Activated CD8-positive, alpha-beta memory T cell treated with anti-CD3 and anti-CD28 coated beads, Interleukin-2, amount 50 U/mL, for 48 hours (primary cell): ENCODE data around the gene DHX36.

Source experiments
- DNase-seq: peaks from one replicate; pipeline ENCODE4 v3.0.0-alpha.2; 2020

DHX36 gene, protein sequence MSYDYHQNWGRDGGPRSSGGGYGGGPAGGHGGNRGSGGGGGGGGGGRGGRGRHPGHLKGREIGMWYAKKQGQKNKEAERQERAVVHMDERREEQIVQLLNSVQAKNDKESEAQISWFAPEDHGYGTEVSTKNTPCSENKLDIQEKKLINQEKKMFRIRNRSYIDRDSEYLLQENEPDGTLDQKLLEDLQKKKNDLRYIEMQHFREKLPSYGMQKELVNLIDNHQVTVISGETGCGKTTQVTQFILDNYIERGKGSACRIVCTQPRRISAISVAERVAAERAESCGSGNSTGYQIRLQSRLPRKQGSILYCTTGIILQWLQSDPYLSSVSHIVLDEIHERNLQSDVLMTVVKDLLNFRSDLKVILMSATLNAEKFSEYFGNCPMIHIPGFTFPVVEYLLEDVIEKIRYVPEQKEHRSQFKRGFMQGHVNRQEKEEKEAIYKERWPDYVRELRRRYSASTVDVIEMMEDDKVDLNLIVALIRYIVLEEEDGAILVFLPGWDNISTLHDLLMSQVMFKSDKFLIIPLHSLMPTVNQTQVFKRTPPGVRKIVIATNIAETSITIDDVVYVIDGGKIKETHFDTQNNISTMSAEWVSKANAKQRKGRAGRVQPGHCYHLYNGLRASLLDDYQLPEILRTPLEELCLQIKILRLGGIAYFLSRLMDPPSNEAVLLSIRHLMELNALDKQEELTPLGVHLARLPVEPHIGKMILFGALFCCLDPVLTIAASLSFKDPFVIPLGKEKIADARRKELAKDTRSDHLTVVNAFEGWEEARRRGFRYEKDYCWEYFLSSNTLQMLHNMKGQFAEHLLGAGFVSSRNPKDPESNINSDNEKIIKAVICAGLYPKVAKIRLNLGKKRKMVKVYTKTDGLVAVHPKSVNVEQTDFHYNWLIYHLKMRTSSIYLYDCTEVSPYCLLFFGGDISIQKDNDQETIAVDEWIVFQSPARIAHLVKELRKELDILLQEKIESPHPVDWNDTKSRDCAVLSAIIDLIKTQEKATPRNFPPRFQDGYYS

DNA sequence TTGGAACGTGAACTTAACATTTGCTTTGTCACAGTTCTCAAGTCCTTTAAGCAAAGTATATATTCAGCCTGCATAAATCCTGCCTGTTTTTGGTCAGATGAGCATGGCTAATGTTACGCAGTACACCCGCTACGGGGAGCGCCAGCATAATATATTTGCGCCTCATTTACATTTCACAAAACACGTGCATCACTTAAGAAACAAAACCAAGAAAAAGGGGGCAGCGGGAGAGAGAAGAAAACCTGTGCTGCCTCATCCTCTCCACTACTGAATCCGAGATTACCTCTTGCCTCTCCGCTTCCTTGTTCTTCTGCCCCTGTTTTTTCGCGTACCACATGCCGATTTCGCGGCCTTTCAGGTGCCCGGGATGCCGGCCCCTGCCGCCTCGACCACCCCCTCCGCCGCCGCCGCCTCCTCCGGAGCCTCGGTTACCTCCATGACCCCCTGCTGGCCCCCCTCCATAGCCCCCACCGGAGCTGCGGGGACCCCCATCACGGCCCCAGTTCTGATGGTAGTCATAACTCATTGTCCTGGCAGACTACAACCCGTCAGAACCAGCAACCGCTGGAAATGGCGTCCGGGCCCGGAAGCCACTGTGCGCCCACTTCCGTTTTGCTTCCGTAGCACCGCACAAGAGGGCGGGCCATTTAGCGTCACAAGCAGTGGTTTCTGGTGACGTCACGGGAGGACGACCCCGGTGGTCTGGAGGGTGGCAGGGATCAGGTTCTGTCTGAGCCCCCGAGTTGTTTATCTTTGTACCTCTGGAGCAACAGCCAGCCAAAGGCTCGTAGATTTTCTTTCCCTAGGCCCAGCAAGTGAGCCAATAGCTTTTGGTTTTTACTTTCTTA is at the start of gene DHX36:
Gene DHX36, minus strand, starts transcription at position 597 of the 848 bp plus-strand sequence. Its CDS starts 71 bp downstream, at position 526.
- DNase-seq = peak; percentile 93

DNA sequence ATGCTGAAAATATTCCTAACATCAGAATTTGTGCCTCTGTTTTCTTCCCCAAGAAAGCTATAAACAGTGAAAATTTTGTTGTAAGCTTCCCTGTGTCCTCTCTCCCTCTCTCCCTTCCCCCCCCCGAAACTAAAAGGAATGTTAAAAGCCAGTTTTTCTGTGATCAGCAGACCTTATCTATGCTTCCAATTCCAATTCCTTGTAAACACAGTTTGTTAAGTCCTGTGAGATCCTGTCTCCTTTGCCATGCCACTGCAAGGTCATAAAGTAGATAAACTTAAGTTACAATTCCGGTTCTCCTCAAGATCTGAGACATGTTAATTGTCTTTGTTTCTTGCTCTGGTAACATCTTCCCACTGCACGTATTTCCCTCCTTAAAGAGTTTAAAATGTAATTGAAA is 42.9 kb upstream of the DHX36 start:
- no peak for DNase-seq

DNA sequence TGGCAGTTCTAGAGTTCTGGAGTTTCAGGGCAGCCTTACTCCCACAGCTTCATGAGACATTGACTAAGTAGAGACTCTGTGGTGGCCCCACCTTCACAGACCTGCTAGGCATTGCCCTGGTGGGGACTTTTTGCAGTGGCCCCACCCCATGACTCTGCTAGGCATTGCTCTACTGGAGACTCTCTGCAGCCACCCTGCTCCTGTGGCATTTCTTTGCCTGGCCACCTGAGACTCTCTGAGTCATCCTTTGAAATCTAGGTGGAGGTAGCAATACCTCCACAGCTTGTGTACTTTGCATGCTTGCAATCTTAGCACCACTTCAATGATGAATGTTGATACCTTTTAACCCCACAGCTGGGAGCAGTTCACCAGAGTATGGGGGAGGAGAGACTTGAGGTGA is 40.6 kb upstream of the DHX36 start:
- no peak for DNase-seq

DNA sequence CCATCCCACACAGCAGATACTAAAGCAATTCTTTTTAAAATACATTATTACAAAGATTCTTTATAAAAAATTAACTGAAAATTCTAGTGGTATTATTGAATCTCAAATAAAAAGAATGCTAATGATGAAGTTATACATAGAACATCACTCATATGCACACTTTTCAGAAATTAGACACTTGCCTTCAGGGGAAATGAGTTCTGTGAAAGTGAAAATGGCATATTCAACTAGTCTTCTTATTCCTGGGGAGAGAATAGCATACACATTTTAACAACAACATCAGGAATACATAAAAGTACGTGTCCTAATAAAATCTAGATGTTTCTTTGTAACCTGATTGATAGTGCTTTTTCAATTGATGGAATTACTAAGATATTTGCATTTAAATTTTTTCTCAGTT is 36.8 kb upstream of the DHX36 start:
- no peak for DNase-seq

DNA sequence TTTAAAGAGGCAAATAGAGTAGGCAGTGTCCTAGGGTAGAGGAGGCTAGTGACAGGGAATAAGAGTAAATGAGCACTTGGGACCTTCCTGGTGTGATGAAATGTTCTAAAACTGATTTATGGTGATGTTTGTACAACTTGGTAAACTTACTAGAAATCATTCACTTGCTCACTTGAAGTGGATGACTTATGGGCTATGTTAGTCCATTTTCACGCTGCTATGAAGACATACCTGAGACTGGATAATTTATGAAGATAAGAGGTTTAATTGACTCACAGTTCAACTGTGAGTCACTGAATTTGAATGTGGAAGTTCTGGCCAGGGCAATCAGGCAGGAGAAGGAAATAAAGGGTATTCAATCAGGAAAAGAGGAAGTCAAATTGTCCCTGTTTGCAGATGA is 31.7 kb upstream of the DHX36 start:
- DNase-seq = no peak

DNA sequence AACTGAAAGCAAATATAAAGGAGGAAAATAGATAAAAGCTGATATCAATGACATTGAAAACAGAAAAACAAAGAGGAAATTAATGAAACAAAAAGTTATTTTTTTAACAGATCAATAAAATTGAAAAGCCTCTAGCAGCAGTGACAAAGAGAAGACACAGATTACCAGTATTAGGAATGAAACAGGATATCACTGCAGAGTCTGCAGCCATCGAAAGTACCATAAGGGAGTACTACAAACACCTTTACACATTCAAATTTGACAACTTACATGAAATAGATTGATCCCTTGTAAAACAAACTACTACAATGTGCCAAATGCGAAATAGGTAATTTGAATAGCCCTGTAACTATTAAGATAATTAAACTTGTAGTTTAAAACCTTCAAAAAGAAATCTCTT is 24.9 kb upstream of the DHX36 start:
- DNase-seq = no peak

DNA sequence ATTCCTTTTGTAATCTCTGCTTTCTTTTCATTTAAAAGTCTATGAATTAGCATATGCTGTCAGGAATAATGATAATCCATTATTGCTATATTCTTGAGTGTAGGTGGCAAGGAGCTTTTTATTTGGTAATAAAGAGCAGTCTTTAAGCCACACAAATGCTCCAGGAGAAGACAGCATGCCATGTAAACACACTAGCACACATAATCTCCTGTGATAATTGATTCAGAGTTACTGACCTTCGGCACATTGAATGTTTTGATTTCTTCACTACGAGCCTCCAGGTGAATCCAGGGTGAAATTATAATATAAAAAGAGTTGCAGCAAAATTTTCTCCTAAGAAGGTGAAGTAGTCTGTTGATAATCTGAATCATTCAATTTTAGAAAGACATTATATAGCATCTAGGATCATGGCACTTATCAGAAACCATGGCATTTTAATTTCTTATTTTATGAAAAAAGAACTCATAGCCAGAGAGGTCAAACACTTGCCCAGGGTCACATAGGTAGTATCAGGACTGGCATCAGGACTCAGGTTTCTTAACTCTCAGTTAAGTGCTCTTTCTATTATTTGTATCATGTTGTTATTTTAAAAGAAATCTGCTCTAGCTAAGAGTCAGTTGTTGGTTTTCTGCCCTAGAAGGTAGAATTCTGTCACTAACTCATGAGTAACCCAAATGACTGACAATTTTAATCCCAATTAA is 21.3 kb upstream of the DHX36 start:
- DNase-seq = no peak

DNA sequence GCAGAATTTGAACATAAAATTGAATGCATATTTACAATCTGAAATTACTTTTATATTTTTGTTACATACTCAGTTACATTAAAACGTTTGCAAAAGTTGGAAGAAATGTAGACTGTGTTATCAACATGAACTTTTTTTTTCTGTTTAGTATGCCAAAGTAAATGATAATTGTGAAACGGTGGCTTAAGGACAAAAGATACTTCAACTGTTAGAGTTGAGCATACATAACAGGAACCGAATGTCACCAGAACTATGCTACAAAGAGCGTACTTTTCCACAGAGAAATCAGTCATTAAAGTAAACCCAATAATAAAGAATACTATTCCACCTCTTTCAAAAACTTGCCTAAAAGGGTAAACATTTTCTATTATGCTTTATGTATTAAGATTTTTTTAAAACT is 14.3 kb upstream of the DHX36 start:
- DNase-seq = no peak

DNA sequence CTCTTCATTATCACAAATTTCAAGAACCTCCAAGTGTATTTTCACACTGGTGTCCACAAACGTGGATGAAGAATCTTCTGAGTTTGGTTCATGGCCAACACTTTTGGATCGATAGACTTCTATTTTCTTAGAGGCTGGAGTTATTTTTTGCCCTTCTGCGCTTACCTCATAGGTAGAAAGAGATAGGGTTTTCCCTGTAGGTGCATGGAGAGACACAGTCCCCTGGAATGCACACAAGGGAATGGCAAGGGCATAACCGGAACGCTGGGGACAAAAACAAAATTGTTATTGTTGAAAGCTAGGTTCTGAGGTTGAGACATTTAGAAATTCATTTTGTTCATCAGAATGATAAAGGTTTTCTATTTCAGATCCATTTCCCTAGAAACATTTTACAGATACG is 13.7 kb upstream of the DHX36 start:
- no peak for DNase-seq

DNA sequence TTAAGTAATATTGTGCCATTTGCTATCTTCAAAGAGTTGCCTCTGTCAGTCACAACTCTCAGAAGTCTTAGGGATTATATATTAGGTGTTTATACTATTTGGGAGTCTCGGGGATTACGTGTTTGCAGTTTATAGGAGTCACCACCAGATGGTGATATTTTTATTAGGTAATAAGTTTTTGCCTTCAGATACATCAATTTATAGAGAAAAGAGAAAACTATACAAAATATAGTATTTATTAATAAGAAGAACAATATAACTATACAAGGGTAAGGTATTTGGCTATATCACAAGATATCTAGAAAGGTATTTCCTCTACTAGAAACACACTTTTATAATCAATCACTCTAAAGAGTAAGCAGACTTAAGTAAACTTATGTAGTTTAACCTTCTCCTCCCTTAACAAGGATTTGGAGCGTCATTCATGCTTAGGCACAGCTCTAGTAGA is 10.7 kb upstream of the DHX36 start:
- DNase-seq = no peak

DNA sequence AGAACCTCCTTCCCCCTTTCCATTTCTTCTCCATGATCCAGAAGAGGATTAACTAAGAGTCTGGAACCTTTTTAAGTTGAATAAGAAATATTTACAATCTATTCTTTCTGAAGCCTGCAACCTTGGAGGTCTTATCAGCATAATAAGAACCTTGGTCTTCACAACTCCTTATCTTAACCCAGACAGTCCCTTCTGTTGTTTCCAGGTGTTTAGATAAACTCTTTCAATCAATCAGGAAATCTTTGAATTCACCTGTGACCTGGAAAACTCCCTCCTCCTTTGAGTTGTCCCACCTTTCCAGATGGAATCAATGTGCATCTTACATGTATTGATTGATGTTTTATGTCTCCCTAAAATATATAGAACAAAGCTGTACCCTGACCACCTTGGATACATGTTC is 3.6 kb upstream of the DHX36 start:
- DNase-seq = no peak

DNA sequence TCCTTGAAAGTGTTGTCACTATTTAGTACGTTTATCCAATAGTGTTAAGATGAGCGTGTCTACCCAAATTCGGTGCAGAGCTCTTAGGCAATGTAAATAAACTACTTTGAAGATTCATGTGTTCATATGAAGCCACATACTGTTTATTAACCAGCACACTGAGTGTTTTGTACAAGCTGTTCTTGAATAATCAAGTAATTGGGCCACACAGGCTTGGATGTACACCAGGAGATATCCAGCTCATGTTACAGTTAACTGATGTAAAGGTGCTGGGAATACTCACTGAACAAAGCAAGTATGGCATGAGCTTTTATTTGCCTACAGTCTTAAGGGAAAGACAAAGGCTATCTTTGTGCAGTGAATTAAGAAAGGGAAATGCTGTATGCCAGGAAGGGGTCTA is 632 bp upstream of the DHX36 start:
- no peak for DNase-seq

DNA sequence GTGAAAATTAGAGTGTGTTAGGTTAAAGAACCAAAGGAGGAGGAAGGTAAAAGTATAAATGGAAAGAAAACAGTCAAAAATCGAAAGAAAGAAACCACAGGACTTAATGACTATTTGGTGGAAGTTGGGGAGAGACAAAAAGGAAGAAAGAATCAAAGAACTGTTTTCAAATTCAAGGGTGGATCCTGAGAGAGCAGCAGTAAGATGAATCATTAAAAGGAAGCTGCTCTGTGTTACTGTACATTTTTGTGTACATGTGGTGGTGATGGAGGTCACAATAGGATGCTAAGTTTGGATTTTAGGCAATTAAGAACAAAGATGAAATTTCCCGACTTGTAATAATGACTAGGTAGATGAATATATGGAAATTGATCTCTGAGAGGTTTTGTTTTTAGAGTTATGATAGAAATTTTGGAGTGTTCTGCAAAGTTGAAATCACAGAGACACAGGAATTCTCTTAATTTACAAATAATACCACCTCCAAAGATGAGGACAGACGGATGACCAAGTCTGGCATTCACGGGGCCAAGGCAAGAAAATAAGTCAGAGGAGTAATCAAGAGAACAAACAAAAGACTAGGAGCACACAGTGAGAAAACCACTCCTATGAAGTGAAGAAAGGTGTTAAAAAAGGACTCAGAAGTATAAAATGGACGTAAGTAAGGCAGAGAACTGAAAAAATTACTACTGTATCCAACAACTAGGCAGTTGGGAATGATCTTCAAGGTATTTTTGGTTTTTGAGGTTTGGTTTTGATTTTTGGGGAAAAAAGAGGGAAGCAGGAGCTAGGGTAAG is 7.1 kb downstream of the DHX36 start:
- DNase-seq = no peak

DNA sequence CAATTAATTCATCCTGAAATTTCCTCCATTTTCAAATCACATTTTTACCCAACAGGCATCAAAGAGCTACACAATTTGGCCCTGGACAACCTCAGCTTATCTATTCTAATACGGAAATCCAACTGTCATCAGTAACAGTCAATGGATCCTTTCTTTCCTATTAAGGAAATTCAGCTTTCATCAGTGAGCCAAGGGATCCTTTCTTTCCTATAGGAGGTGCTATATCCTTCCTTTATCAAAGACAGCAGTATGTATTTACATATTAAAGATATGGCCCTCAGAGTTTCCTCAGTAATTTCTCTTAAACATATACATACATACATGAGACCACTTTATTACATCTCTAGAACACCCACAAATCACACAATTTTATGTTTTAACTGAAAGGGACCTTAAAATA is 10.1 kb downstream of the DHX36 start:
- DNase-seq = no peak

DNA sequence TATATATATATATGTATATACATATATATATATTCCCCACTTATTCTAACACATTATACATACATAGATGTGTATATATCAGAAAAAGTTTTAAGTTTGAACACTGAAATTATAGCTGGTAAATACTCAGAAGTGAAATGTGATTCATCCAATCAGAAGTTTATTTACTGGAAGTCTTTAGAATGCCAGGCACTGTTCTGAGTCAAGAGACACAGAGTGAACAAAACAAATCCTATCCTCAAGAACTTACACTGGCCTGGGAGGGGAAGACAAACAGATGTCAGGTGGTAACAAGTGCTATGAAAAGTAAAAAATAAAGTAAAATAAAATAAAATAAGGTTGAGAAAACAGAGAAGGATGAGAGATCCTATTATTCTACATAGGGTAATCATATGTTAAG is 13.4 kb downstream of the DHX36 start:
- no peak for DNase-seq

DNA sequence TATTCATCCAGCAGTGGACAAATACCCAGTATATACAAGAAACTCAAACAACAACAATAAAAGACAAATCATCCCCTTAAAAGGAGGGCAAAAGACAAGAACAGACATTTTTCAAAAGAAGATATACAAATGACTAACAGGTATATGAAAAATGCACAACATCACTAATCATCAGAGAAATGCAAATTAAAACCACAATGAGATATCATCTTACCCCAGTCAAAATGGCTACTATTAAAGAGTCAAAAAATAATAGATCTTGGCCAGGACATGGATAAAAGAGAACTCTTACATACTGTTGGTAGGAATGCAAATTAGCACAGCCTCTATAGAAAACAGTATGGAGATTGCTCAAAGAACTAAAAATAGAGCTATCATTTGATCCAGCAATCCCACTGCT is 16.9 kb downstream of the DHX36 start:
- no peak for DNase-seq

DNA sequence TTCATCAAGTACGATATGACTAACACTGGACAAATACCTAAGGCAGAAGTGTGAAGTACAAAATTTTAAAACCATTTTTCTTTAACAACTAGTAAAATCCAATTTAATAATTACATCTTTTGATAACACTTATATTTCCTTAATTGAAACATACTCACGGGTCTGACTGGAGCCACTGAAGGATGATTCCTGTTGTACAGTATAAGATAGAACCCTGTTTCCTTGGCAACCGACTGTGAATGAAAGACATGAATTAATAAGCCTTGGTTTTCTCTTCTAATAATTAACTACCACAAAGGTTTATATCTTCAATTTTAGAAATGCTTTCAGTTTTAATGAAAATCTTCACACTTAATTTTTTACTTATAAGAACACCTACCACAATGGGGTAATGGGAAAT is 19.4 kb downstream of the DHX36 start:
- DNase-seq = no peak

DNA sequence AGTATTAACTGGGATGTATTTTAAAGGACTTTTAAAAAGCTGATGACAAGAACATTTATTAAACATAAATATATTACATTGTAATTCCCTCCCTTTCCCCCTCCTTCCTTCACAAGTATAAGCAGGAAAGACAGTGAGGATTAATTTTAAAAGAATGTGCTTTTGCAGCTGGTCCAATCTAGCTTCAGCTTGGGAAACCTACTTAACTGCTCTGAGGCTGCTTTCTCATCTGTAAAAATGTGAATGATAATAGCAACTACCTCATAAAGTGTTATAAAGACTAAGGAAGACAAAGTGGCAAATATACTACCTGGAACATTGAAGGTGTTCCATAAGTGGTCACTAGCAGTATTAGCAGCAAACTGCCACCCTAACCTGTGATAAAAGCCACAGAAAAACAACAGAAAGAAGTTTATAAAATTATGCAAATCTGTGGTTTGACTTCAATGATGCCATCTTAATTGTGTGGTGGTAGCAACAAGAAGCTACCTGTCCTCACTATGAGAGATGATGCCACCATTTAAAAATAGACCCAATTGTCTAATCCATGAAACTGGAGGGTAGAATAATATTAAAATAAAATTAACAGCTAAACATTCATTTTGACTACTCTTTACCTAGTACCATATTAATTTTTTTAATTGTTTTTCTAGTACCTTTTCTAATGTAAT is 20.0 kb downstream of the DHX36 start:
- DNase-seq = no peak

DNA sequence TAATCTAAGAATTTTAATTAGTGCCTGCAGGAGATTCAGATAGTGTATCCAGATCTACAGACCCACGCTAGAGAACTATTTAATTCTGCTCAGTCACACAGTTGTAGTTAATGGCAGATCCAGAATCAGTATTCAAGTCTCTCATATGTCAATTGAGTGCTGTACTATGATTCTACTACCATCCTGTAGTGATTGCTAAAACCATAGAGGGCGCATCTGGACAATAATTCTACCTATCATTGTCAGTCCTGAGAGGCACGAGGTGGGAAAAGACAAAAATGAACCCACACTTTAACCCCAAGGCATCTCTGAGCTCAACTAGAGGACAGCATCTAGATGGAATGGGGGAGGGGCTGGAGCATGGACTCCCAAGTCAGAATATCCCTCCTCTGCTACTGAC is 22.7 kb downstream of the DHX36 start:
- DNase-seq = no peak

DNA sequence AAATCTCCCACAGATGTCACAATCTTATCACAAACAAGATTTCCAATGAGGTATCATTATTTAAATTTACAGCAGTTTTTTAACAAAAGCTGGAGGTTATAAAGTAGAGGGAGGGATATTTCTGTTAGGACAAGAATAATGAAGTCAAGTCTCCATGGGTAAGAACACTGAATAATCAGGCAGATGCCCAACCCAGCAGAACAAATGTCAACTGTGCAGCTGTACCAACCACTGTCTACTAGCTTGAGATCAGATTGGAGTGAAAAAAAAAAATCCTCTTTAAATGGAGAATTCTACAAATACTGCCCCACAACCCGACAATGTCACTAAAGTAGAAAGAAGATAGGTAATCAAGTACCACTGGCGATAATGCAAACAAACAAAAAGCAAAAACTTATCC is 30.3 kb downstream of the DHX36 start:
- DNase-seq = no peak

DNA sequence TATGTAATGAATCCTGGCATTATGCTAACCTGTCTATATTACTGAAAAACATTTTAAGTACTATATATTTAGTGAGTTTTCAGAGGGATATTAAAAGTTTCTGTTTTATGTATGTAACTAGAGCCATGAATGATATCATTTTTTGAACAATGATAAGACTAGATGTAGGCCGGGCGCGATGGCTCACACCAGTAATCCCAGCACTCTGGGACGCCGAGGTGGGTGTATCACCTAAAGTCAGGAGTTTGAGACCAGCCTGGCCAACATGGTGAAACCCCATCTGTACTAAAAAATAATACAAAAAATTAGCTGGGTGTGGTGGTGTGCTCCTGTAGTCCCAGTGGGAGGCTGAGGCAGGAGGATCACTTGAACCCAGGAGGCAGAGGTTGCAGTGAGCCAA is 34.1 kb downstream of the DHX36 start:
- DNase-seq = no peak
